Measurements from ENCODE around the gene FMN2.

Gene FMN2

DNA sequence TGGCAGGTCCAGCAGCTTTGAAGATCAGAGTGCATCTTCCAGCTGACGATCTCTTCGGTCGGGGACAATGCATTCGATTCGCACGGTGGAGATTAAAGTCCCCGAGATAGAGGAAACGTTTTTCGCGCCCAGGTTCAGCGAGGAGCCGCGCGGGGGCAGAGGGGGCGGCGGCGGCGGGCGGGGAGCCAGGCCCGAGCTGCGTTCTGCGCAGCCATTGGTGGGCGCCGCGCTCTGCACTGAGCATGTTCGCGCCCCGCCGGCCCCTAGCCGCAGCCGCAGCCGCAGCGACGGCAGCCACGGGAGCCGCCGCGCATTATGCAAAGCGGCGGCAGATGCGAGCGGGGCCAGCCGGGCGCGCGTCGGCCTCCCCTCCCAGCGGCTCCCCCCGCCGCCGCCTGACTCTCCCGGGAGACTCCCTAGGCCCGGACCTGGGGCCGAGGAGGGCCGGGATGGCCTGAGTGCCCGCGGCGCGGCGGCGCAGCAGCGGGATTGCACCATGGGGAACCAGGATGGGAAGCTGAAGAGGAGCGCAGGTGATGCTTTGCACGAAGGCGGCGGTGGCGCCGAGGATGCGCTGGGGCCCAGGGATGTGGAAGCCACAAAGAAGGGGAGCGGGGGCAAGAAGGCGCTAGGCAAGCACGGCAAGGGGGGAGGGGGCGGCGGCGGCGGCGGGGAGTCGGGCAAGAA is at the start of gene FMN2:
FMN2 (plus strand) TSS at position 270 of the 687 bp plus-strand sequence; CDS start at position 497, 227 bp downstream.
- peak; percentile 79 for DNase-seq

DNA sequence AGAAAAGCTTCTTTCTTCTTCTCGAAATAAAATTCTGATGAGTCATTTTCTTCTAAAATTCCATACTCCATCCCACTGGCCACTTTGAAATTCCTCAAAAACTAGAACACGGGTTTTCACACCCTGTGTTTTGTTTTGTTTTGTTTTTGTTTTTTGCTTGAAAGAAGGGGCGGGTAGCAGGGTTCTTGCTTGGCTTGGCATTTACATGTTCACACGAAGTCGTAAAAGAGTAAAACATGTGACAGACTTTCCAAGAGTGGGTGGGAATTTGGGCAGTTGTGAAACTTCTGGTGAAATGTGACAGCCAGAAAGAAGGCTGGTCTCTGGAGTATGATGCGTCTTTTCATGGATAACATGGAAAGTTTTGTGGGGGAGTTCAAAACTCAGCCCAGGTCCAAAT is 47.1 kb upstream of the FMN2 start:
- no peak for DNase-seq

DNA sequence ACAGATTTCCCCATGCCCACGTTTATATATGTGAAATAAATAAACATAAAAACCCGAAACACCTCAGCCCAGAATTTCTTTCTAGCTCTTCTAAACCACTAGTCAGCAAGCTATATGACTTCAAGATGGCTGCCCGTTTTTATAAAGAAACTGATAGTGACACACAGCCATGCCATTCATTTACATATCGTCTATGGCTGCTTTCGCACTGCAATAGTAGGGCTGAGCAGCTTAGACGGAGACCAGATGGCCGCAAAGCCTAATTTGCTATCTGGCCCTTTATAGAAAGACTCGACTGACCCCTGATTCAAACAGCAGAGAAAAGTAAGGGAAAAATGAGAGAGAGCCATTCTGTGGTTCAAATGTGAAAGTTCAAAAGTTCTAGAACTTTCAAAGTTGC is 45.7 kb upstream of the FMN2 start:
- DNase-seq: no peak

DNA sequence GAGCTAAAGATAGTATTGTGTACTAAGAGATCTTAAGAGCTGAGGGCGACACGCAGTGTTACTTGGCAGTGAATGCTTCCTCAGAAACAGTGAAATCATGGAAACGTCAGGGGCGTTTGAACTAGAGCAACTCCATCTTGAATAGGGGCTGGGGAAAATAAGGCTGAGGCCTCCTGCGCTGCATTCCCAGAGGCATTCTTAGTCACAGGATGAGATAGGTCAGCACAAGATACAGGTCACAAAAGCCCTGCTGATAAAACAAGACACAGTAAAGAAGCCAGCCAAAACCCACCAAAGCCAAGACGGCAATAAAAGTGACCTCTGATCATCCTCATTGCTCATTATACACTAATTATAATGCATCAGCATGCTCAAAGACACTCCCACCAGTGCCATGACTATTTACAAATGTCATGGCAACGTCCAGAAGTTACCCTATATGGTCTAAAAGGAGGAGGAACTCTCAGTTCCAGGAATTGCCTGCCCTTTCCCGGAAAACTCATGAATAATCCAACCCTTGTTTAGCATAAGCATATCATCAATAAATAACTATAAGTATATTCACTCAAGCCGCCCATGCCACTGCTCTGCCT is 37.5 kb upstream of the FMN2 start:
- DNase-seq: no peak

DNA sequence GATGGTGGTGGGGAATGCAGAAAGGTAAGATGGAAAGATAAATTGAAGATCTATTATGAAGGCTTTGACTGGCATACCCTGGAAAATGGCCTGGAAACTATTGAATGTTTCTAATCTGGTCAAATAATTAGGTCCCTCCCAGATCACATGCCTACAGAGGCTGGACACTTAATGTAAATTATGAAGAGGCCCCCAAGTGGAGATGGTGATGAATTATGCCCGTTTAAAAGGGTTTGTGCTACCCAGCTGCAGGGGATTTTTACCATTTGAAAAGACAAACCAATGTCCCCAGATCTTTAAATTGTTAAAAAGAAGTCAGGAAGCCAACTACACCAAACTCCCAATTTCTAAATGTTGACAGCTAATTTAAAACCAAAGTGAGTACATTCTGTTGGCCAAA is 35.7 kb upstream of the FMN2 start:
- no peak for DNase-seq

DNA sequence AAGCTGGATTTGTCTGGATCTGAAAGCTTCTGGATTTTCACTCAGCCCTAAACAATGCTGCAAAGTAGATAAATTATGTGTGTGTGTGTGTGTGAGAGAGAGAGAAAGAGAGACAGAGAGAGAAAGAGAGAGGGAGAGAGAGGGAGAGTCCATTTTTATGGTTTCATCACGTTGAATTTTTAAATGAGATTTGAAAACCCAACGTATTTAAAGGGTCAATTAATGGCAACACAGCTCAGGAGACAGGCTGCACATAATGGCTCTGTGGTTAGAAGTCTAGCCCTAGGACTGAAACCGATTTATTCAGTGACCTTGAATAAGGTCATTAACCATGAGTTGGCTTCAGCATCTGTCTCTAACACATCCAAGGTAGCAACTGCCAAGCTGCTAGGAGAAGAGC is 35.3 kb upstream of the FMN2 start:
- no peak for DNase-seq

DNA sequence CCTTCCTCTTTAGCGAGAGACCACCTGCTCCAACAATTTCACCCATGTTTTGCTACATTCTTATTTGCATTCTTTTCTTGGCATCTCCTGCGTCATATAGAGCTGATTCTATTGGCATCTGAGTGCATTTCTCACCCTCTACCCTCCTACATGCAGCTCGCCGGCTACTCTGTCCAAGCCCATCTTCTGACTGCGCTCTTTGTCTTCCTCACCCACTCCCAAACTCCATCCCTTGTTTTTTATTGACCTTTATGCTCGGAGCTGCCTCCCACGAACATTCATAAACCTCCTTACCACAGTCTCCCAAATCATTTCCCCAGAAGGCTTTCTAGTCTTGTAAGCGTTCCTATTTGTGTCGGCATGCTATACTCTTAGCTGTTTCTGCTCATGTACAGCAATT is 33.6 kb upstream of the FMN2 start:
- DNase-seq: no peak

DNA sequence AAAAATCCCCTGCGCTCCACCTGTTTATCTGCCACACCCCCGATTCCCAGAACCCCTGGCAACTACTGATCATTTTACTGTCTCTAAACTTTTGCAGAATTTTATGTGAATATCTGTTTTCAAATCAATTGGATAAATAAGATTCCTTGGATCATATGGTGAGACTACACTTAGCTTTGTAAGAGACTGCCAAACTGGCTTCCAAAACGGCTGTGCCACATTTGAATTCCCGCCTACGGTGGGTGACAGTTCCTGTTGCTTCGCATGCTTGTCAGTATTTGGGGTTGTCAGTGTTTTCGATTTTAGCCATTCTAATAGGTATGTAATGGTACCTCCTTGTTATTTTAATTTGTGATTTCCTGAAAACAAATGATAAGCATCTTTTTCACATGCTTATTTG is 22.7 kb upstream of the FMN2 start:
- no peak for DNase-seq

DNA sequence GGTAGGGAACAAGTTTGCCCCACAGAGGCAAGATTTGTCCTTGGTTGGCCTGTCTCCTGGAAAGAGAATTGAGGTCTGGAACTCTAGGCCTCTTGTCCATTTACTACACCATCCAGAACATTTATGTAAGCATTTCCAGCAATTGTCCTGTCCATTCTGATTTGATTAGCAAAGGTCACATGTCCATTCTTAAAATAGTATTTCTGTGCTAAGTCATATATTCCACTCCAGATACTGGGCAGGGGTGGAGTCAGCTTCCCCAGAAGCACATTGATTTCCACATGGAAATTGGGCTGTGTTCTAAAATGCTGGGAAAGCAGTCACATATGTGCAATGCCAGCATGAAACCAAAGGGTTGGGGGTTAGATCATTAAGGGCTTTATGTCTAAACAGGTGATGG is 21.5 kb upstream of the FMN2 start:
- no peak for DNase-seq

DNA sequence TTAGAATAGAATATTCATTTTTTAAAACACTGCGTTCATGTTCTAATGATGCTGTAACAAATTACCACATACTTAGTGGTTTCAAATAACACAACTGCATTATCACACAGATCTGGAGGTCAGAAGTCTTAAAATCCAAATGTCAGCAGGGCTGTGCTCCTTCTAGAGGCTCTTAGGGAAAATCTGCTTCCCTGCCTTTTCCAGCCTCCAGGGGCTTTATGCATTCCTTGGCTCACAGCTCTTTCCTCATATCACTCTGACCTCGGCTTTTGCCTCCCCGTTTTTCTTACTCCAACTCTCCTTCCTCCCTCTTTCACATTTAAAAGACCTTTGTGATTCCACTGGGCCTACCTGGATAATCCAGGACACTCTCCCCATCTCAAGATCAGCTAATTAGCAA is 18.6 kb upstream of the FMN2 start:
- DNase-seq: no peak

DNA sequence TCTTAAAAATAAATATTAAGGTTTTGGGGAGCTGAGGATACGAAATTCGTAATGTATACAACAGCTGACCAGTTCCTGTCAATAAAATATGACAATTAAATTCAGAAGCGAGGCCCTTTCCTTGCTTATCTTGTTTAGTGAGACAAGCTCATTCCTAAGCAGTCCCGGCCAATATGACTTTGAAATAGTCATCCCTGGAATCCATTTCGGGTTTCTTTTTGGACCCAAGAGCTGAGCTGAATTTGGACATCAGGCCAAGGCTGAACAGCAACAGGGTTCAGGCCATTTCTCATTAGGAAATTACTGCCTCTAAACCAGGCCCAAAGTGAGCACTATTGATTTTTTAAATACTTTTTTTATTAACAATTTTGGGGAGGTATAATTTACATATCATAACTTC is 17.3 kb upstream of the FMN2 start:
- DNase-seq: no peak

DNA sequence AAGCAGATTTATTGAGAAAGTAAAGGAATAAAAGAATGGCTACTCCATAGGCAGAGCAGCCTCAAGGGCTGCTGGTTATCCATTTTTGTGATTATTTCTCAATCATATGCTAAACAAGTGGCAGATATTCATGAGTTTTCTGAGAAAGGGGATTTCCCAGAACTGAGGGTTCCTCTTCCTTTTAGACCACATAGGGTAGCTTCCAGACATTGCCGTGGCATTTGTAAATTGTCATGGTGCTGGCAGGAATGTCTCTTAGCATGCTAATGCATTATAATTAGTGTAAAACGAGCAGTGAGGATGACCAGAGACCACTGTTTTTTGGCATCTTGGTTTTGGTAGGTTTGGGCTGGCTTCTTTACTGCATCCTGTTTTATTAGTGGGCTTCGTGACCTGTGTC is 16.8 kb upstream of the FMN2 start:
- DNase-seq: no peak

DNA sequence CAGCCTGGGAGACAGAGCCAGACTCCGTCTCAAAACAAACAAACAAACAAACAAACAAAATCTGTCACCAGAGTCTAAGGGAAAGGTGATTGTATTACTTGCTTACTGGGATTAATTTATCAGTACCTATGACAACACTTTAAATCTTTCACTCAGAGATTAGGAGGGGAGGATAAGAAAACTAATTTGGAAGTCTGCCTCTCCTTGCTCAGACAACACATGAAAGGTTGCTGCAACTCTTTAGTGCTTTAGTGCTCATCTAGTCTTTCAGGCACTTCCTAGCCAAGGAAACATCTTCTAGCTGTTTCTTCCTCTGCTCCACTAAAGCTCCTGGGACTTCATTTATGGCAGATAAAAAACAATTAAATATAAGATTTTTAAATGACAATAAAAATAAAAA is 7.3 kb upstream of the FMN2 start:
- no peak for DNase-seq

DNA sequence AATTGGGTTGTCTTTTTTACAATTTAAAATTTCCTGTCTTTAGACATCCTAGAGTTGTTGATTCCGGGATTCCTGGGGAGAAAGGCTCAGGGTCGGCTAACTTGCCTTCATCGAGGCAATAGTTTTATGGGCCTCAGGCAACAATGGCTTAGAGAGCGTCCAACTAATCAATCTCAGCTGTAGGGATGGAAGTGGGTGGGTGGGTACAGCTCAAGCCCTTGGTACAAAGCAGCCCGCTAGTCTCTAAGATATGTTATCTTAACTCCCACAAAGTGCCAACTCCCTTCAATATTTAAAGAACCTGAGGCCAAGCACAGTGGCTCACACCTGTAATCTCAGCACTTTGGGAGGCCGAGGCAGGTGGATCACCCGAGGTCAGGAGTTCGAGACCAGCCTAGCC is 6.9 kb upstream of the FMN2 start:
- DNase-seq: no peak

DNA sequence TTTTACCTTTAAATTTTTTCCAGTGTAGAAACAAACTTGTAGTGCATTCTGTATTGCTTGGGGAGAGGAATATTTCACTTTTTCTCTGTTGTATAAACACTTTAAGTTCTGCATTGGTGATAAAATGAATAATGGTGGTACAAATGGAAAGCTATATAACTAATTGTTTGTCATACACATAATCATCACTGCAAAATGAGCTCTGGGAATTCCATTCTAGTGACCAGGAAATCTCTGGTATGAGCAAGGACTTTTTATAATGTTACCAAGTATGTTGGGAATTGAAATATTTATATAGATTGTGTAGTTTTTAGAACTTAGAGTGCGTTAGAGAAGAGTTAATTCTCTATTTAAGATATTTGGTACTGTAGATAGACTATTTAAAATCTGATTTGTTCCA is 5.0 kb upstream of the FMN2 start:
- no peak for DNase-seq

DNA sequence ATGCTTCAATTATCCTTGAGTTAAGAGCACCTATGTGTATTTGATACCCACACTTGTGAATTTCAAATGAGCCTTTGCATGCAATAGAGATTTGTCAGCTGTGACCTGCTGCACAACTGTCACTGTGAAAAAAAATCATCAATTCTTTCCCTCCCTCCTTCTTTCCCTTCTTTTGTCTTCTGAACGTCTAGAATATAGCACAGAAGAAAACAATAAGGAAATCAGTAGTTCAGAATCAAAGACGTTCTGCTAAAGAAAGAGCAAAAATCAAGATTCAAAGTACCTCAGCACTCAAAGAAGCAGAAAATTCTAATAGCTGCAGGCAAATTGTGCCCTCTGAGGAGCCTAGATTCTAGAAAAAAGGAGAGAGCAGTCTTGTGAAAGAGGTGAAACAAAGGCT is 1.7 kb upstream of the FMN2 start:
- DNase-seq: no peak

DNA sequence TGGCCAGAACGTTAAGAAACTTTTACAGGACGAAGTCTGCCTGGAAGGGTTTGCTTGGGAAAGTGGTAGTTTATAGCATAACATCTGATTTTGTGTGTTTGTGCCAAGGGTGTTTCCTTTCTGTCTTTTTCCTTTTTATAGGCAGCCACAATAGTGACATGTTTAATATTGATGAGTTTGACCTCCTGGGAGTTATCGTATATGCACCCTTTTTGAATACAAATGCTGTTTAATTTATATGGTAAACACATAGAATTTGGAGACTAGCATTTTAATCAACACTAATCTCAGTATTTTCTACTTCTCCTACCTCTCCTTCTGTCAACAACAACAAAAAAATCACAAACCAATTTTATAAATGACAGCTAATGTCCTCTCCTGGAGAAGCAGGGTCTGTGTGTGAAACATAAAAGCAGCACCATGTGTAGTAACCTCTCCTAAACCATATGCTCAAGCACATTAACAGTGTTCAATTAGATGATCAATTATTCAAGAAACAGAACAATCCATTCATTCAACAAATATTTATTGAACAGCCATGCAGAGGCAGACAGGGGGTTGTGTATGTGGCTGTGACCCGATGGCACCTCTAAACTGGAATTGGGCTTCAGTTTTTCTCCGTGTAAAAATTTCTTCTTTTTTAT is 604 bp upstream of the FMN2 start:
- DNase-seq: no peak

DNA sequence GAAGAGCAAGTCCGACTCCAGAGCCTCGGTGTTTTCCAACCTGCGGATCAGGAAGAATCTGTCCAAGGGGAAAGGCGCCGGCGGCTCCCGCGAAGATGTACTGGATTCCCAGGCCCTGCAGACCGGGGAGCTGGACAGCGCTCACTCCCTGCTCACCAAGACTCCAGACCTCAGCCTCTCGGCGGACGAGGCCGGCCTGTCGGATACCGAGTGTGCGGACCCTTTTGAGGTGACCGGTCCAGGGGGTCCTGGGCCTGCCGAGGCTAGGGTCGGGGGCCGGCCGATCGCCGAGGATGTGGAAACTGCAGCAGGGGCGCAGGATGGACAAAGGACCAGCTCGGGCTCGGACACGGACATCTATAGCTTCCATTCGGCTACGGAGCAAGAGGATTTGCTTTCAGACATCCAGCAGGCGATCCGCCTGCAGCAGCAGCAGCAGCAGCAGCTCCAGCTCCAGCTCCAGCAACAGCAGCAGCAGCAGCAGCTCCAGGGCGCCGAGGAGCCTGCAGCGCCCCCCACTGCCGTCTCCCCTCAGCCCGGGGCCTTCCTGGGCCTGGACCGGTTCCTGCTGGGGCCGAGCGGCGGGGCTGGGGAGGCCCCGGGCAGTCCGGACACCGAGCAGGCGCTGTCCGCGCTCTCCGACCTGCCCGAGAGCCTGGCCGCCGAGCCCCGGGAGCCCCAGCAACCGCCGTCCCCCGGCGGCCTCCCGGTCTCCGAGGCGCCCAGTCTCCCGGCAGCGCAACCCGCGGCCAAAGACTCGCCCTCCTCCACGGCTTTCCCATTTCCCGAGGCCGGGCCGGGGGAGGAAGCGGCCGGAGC is 827 bp downstream of the FMN2 start:
- DNase-seq: no peak

DNA sequence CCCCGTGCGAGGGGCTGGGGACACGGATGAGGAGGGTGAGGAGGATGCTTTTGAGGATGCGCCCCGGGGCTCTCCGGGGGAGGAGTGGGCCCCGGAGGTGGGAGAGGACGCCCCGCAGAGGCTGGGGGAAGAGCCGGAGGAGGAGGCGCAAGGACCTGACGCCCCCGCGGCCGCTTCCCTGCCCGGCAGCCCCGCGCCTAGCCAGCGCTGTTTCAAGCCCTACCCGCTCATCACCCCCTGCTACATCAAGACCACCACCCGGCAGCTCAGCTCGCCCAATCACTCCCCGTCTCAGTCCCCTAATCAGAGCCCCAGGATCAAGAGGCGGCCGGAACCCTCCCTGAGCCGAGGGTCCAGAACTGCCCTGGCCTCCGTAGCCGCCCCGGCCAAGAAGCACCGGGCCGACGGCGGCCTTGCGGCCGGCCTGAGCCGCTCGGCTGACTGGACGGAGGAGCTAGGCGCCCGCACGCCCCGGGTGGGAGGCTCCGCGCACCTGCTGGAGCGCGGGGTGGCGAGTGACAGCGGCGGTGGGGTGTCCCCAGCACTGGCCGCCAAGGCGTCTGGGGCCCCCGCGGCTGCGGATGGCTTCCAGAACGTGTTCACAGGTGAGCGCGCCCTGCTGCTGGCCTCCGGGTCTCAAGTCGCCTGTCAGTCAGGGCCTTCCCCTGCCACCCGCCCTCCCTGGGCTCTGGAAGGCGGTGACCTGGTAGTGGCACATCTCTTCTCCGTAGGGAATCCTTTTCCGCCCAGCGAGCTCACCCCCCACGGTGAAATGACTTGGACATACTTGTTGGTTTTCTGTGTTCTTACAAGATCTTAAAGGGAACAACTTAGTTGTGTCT is 1.7 kb downstream of the FMN2 start:
- DNase-seq: peak; percentile 20

DNA sequence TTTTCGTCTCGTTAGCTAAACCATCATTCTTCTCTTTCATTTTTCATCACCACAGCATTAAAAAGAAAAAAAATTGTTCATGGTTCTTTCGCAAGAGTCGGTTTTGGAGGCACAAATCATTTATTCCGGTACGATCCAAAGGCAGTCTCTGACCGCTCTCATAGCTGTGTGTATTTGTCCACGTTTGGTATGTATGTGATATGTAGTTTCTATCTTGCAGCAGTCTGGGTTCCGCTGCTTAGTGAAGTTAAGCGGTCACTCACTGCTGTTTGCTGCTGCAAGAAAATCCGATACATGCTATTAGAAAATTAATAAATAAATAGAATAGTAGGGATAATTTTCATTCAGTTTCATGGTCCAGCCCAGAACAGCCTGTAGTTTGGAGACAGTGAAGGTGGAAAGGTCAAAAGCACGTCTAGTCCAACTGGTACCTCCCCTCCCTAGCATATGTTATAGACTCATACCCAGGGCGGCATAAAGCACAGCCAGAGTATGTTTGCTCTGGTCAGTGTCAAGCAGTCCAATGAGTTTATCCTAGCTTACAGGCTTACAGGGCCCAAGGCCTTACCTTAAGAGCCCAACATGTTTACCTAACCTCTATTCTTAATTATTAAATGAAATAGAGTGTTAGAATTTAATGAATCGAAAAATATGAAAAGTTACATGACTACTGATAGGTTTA is 2.5 kb downstream of the FMN2 start:
- no peak for DNase-seq

DNA sequence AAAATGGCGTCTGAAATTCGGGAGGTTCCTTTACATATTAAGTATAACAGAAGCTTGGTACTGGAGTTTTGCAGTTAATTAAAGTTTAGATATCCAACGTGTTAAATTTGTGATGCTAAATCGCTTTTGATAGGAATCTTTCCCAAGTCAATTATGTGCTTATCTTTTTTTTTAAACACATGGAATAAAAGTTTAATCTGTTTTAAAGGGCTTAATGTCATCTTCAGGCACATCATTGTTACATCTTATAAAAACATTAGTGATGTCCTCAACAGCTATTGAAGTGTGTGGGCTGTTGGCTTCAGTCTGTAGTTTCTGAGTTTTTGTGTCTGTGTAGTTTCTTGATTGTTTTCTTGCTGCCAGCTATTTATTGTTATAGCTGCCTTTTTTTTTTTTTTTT is 5.3 kb downstream of the FMN2 start:
- DNase-seq: no peak

DNA sequence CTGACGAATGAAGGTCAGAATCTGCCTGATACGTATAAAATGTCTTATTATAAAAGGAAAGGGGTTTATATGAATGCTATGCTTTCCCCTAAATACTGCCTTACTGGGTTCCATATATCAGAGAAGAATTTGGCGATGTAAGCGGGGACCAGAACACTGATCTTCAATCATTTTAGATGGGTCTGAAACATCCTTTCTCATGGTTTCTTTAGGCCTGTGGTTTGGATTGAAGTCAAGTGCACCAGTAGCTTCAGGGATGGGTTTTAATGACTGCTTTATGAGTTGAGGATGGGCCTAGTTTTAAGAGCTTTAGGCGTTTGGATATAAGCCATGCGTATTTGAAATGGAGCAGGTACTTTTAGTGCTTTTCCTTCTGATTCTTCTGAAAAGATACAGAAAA is 6.9 kb downstream of the FMN2 start:
- no peak for DNase-seq

Measured in NCI-H2107 (cell line).